ENCODE measurements around the gene RERE. TPM values are rescaled to one million over a fixed set of nuclear protein-coding genes. Genes with fewer than 3 reads are reported as not detected.

Gene RERE
- total and polyA plus RNA-seq, 2 donors (not counting 3 experiments of a cell fraction or from before 2014, with no cell fraction given): 14.1 to 113 TPM

- no peaks in the 10 kb centered on the region for H3K9me1 ChIP-seq (replicated peaks; ENCODE audit: control insufficient read depth, extremely low read depth, insufficient read depth, low read length)
These were observed 40.8 kb upstream of the RERE start for GRCh38 chr1:8858112-8858668.

More at GRCh38 chr1:8858112-8858668, 40.8 kb upstream of the RERE start:
- no TSS peak for BruUV-seq (replicated peaks)
- Histone ChIP-seq H3K4me1 (ENCODE audit: control insufficient read depth, extremely low read depth, insufficient read depth, low read length) (peaks cover 36% of the 10 kb centered on the region), H3K27me3 (ENCODE audit: control insufficient read depth in 2 of 2, insufficient read depth in 2 of 2, low read length in 2 of 2) (no peaks in the 10 kb centered on the region), H3K4me2 (ENCODE audit: insufficient read depth, low read length) (peak overlapping the region; percentile 19), H2AFZ (ENCODE audit: low read depth, low read length) (no peak overlapping the region), H3K36me3 (ENCODE audit: control insufficient read depth in 2 of 2, extremely low read depth in 1 of 2, insufficient read depth in 2 of 2, low read length in 2 of 2) (peaks cover 15 to 25% of the 10 kb centered on the region in 2 experiments), H4K20me1 (replicated peaks; ENCODE audit: control insufficient read depth, extremely low read depth, insufficient read depth, low read length) (no peaks in the 10 kb centered on the region), H3K27ac (ENCODE audit: insufficient read depth, low read depth, low read length) (peak overlapping the region; percentile 80), H3K4me3 (replicated peaks in 1 of 3; ENCODE audit: insufficient read depth in 1 of 3, low read depth in 1 of 3, low read length in 3 of 3) (no peak overlapping the region), H3K9ac (replicated peaks; ENCODE audit: extremely low read depth, insufficient read depth, low read length) (peak overlapping the region; percentile 1), H3K9me3 (replicated peaks; ENCODE audit: control insufficient read depth, insufficient read depth, low read length) (no peaks in the 10 kb centered on the region), H3K79me2 (ENCODE audit: control insufficient read depth, insufficient read depth, low read length) (peaks cover 1% of the 10 kb centered on the region)
- DNase-seq (ENCODE audit: low read depth, low spot score): peak; percentile 96
- TF ChIP-seq EZH2 (IDR thresholded peaks at IDR 0.05; ENCODE audit: borderline replicate concordance, low read depth, low read length, severe bottlenecking): no peak
- peak; percentile 99 for TF ChIP-seq POLR2AphosphoS5 (IDR thresholded peaks at IDR 0.05; ENCODE audit: insufficient read depth, low read depth, low read length)
- TF ChIP-seq FOS (IDR thresholded peaks at IDR 0.05; ENCODE audit: borderline replicate concordance, insufficient read depth, low read length): peak; percentile 82
- TF ChIP-seq POLR2A (IDR thresholded peaks at IDR 0.05; ENCODE audit: low read depth, low read length): peak; percentile 47
- TF ChIP-seq GATA2 (IDR thresholded peaks at IDR 0.05; ENCODE audit: insufficient read depth, insufficient read length, low read depth, low read length): peak; percentile 93
- no peak for TF ChIP-seq CTCF (IDR thresholded peaks at IDR 0.05; ENCODE audit: extremely low read depth in 1 of 2, insufficient read depth in 1 of 2, low read depth in 1 of 2, low read length in 2 of 2)
- no peak for TF ChIP-seq MYC (IDR thresholded peaks at IDR 0.05; ENCODE audit: low read depth, low read length)
- peak; percentile 84 for TF ChIP-seq JUN (IDR thresholded peaks at IDR 0.05; ENCODE audit: borderline replicate concordance, insufficient read depth, insufficient read length, low read depth)
- TF ChIP-seq MAX (IDR thresholded peaks at IDR 0.05; ENCODE audit: insufficient read depth, insufficient read length): no peak
- ChIA-PET CTCF (interaction anchor here (0.8 to 8.0 kb wide), 17 partner anchors 9 to 883 kb away, joined by 3 to 106 read pairs (median 6); partner anchors contain the start of gene ENO1), POLR2A (no interaction called here)
- peak; percentile 100 for FAIRE-seq
- dilution Hi-C loops (cut with MboI; ENCODE audit: extremely low pct_ligation_motif_present, low sequenced_read_pairs): no loop called here
- intact Hi-C loops (cut with micrococcal nuclease): loop anchor here (1.0 to 10.0 kb wide), 9 partner anchors 10 to 433 kb away; partner anchors contain the start of genes ENO1 and RERE
